Naive B cell (primary cell): ENCODE data around the gene INSL6. TPM values are rescaled to one million over a fixed set of nuclear protein-coding genes. Genes with fewer than 3 reads are reported as not detected.
"Not testable (repeated sequence)": the region's sequence is repeated elsewhere in the genome, so short reads cannot be mapped to it uniquely, and the experiment has no call there.

ENCODE experiments used
- ATAC-seq, 2 donors: fragments of 150-1000 bp; cut with Tn5 transposase; 2 replicates each; pipeline ENCODE4 v1.10.0; 2021; ENCODE audit warnings: low read depth in 2 of 2, mild to moderate bottlenecking in 2 of 2, moderate library complexity in 2 of 2
- DNase-seq: peaks from one replicate; pipeline ENCODE4 v3.0.0; 2022
- H3K27ac Mint-ChIP-seq, 6 donors: one replicate each; pipeline ENCODE4 v1.8.0; 2020 to 2022; ENCODE audit warnings: mild to moderate bottlenecking in 6 of 6, mixed read lengths in 6 of 6, moderate library complexity in 5 of 6, inconsistent platforms in 2 of 6
- H3K27me3 Mint-ChIP-seq, 3 donors: one replicate each; pipeline ENCODE4 v1.8.0; 2021 to 2022; ENCODE audit warnings: mixed read lengths in 3 of 3, mild to moderate bottlenecking in 1 of 3
- H3K36me3 Mint-ChIP-seq, 2 donors: one replicate each; pipeline ENCODE4 v1.8.0; 2020 to 2022; ENCODE audit warnings: mixed read lengths in 2 of 2, inconsistent platforms in 1 of 2, mild to moderate bottlenecking in 1 of 2
- H3K4me1 Mint-ChIP-seq, 3 donors: one replicate each; pipeline ENCODE4 v1.8.0; 2020 to 2022; ENCODE audit warnings: mixed read lengths in 3 of 3, inconsistent platforms in 1 of 3, mild to moderate bottlenecking in 1 of 3, moderate library complexity in 1 of 3
- H3K4me3 Mint-ChIP-seq, 8 donors: one replicate each; pipeline ENCODE4 v1.8.0; 2020 to 2022; ENCODE audit warnings: mild to moderate bottlenecking in 8 of 8, mixed read lengths in 8 of 8, moderate library complexity in 8 of 8, inconsistent platforms in 2 of 8
- H3K9me3 Mint-ChIP-seq, 7 donors: one replicate each; pipeline ENCODE4 v1.8.0; 2020 to 2022; ENCODE audit warnings: mixed read lengths in 7 of 7, mild to moderate bottlenecking in 5 of 7, inconsistent platforms in 2 of 7, moderate library complexity in 1 of 7
- polyA plus RNA-seq, 6 donors: library from polyadenylated mRNA; unstranded; fragments of 300-500 nt; fragmentation: Illumina TruSeq; gene quantifications; one replicate each; pipeline ENCODE4 v1.2.3, GENCODE V29; 2021; ENCODE audit warnings: low read depth in 6 of 6

The INSL6 gene
- under 1 TPM in 1 of 6 donors, not detected in 5; 0.22 TPM for polyA plus RNA-seq

DNA sequence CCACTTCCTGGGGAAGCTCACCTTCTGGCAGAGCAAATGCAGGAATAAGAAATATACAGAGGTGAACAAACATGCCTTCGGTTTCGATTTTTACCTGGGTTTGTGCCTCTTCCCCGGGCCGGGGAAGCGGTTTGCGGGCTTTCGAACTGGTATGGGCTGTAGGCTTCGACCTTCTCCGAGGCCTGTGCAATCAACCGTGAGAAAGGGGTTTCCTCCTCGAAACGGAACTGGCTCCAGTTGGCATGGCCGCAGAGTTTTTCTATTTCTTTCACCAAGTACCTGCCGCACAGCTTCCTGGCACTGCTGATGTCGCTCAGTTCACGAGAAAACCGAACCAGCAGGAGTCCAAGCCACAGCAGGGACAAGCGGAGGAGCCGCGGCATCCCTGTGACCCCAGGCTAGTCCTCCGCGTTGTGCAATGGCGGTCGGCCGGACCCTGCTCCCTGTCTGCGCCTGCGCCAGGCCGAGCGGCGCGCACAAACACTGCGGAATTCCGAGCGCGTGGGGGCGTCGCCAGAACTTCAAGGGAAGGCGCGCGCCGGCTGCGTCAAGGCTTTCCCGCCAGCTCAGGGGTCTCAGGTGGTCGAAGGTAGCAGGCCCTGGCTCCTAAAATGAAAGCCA lies at the start of gene INSL6:
Gene INSL6 (minus strand): TSS at position 420 of the 621 bp plus-strand sequence. CDS start 37 bp downstream, at position 383.
- DNase-seq (no peak), ATAC-seq (no peak)
- no peaks in the 10 kb centered on the region for H3K27me3 Mint-ChIP-seq
- peaks cover 0 to 5% (median 4%) of the 10 kb centered on the region in 3 donors for H3K4me1 Mint-ChIP-seq
- no peak within 1 kb of the TSS for H3K4me3 Mint-ChIP-seq
- H3K9me3 Mint-ChIP-seq: peaks cover 0 to 11% (median 8%) of the 10 kb centered on the region in 7 donors
- no peaks in the 10 kb centered on the region for H3K36me3 Mint-ChIP-seq
- no peak within 1 kb of the TSS for H3K27ac Mint-ChIP-seq

DNA sequence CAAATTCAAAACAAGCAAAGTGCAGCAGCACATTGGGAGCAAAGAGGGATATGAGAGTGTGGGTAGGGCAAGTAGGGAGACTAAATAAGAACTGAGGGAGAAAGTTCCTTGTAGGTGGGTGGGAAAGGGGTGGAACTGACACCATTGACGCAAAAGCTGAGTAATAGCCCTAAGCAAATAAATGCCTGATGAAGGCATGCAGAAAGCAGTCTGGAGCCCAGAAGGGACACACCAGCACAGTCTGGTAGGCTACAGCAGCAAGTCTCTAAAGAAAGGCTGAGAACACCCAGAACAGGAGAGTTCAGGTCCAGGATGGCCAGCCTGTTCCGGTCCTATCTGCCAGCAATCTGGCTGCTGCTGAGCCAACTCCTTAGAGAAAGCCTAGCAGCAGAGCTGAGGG lies 45.8 kb upstream of the INSL6 start, which contains the start of gene INSL4:
Gene INSL4 (plus strand): TSS at position 208 of the 400 bp plus-strand sequence. CDS start 105 bp downstream, at position 313.
- Mint-ChIP-seq H3K36me3 (no peaks in the 10 kb centered on the region), H3K27ac (peak within 1 kb of the TSS in 2 of 6 donors; percentile 24 to 34), H3K27me3 (peaks cover 15 to 54% (median 27%) of the 10 kb centered on the region in 3 donors), H3K9me3 (peaks cover 0 to 3% (median under 1%) of the 10 kb centered on the region in 7 donors), H3K4me1 (no peaks in the 10 kb centered on the region), H3K4me3 (peak within 1 kb of the TSS in 1 of 8 donors; percentile 61)
- ATAC-seq (no peak), DNase-seq (no peak)

DNA sequence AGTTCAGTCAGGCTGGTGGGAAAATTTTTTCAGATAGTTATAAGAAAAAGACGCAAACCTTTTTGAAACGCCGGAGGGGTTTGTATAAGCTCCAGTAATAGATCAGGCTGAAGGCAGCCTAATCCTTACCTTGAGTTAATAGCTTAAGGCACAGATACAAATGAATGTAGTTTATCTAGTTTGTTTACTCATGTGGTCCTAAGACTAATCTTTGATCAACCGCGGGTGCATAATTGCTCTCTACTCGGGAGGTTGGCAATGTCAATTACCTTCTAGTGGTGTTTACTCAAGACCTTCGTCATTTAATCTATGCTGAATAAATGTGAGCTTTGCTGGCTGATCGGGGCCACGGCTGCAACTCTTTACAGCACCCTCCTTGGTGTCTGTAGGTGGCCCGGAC lies 45.1 kb upstream of the INSL6 start:
- no peak overlapping the region for H3K27ac Mint-ChIP-seq
- DNase-seq (no peak), ATAC-seq (no peak)
- no peaks in the 10 kb centered on the region for H3K36me3 Mint-ChIP-seq
- no peak overlapping the region for H3K4me3 Mint-ChIP-seq
- peaks cover 0 to 8% (median 2%) of the 10 kb centered on the region in 7 donors for H3K9me3 Mint-ChIP-seq
- no peaks in the 10 kb centered on the region for H3K4me1 Mint-ChIP-seq
- peaks cover 17 to 54% (median 34%) of the 10 kb centered on the region in 3 donors for H3K27me3 Mint-ChIP-seq

DNA sequence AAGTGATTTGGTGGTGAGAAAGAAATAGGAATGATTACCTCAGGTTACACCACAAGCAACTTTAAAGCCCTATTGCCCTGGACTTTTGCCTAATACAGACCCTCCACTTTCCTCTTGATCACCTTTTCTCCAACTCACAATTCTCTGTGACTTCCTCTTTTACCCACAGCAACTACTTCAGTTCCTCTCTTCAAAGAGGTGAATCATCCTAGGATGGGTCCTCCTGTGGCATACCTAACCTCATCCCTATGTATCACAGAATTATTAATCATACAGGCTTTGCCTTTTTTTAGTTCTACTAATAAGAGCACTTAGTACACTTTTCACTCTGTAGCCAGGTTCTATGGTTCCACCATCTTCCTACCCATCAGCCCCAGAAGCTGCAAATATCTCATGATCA lies 19.6 kb upstream of the INSL6 start:
- DNase-seq (no peak), ATAC-seq (no peak)
- no peaks in the 10 kb centered on the region for H3K4me1 Mint-ChIP-seq
- H3K4me3 Mint-ChIP-seq: no peak overlapping the region
- H3K36me3 Mint-ChIP-seq: peaks cover 0 to 12% of the 10 kb centered on the region in 2 donors
- H3K9me3 Mint-ChIP-seq: peaks cover 0 to 9% (median 3%) of the 10 kb centered on the region in 7 donors
- no peak overlapping the region for H3K27ac Mint-ChIP-seq
- peaks cover 9 to 34% (median 22%) of the 10 kb centered on the region in 3 donors for H3K27me3 Mint-ChIP-seq

GRCh38 chr9:5195463-5195862 lies 10.0 kb upstream of the INSL6 start:
- H3K27me3 Mint-ChIP-seq: peaks cover 0 to 7% (median 6%) of the 10 kb centered on the region in 3 donors
- ATAC-seq (no peak), DNase-seq (no peak)
- H3K4me3 Mint-ChIP-seq: peak overlapping the region in 1 of 8 donors; percentile 30
- H3K27ac Mint-ChIP-seq: peak overlapping the region in 1 of 6 donors; percentile 81
- H3K4me1 Mint-ChIP-seq: no peaks in the 10 kb centered on the region
- H3K9me3 Mint-ChIP-seq: peaks cover 0 to 7% (median 0%) of the 10 kb centered on the region in 7 donors
- H3K36me3 Mint-ChIP-seq: peaks cover 0 to 6% of the 10 kb centered on the region in 2 donors

DNA sequence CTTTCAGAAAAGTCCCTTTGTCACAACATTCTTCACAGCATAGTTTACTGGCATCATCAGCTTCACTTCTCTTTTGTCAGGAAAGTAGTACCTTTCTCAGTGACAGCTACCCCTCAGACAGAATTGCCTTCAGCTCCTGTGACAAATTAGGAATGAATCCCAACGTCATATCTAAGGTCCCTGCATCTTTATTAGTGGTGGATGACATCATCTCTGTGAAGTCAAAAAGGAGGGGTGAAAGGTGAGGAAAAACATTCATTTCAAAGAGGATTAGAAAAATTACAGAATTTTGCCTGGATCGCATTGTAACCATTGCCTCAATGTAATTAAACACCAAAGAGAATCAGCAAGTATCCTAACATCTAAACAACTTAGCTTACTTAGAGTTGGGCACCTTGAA lies 7.9 kb upstream of the INSL6 start:
- H3K27ac Mint-ChIP-seq: no peak overlapping the region
- H3K4me1 Mint-ChIP-seq: no peaks in the 10 kb centered on the region
- peaks cover 0 to 7% (median 0%) of the 10 kb centered on the region in 3 donors for H3K27me3 Mint-ChIP-seq
- ATAC-seq (no peak), DNase-seq (no peak)
- peaks cover 0 to 4% (median 0%) of the 10 kb centered on the region in 7 donors for H3K9me3 Mint-ChIP-seq
- H3K36me3 Mint-ChIP-seq: peaks cover 0 to 4% of the 10 kb centered on the region in 2 donors
- no peak overlapping the region for H3K4me3 Mint-ChIP-seq

GRCh38 chr9:5191985-5192384 lies 6.5 kb upstream of the INSL6 start:
- no peak for DNase-seq

DNA sequence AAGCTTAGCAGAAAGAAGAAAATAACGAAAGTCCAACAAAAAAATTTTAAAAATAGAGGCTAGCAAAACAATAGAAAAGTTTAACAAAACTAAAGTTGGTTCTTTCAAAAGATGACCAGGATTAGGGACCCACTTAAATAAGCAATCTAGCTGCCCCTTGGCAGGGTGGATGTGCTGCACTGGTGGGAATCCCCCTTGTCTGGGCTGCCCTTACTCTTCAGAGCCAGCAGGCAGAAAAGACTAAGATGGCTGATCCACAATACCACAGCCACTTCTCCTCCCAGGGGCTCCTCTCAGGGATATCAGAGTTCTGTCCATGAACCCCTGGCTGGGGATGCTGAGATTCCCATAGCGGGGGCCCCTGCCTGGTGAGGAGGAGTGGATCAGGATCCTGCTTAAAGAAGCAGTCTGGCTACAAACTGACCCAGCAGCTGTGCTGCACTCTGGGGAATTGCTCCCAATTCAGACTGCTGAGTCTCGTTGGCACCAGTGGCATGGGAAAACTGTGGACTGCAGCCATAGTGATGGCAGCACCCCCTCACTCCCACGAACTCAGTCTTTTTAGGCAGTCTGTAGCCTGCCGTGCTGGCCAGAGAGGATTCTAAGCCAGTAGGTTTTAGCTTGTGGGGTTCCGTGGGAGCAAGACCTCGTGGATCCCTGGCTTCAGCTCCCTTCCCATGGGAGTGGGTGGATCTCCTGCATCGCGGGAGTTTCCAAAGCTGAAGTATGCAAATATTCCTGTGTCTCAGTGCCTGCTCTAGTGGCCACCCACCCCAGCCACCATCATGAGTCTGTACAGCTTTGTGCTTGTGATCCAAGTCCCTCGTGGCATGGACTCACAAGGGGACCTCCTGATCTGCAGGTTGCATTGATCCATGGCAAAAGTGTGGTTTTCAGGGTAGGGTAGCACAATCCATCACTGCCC lies 2.9 kb upstream of the INSL6 start:
- no peaks in the 10 kb centered on the region for H3K27me3 Mint-ChIP-seq
- no peak overlapping the region for H3K4me3 Mint-ChIP-seq
- H3K27ac Mint-ChIP-seq: no peak overlapping the region
- ATAC-seq (peak; percentile 30 to 38), DNase-seq (no peak)
- no peaks in the 10 kb centered on the region for H3K36me3 Mint-ChIP-seq
- no peaks in the 10 kb centered on the region for H3K9me3 Mint-ChIP-seq
- H3K4me1 Mint-ChIP-seq: peaks cover 0 to 5% (median 2%) of the 10 kb centered on the region in 3 donors

More at GRCh38 chr9:5191985-5192384, 6.5 kb upstream of the INSL6 start:
- peaks cover 0 to 7% (median 0%) of the 10 kb centered on the region in 3 donors for H3K27me3 Mint-ChIP-seq
- no peak for ATAC-seq
- no peak overlapping the region for H3K4me3 Mint-ChIP-seq
- H3K36me3 Mint-ChIP-seq: no peaks in the 10 kb centered on the region
- H3K4me1 Mint-ChIP-seq: no peaks in the 10 kb centered on the region
- H3K9me3 Mint-ChIP-seq: peaks cover 0 to 2% (median 0%) of the 10 kb centered on the region in 7 donors
- no peak overlapping the region for H3K27ac Mint-ChIP-seq

GRCh38 chr9:5186416-5187169 lies 1.2 kb upstream of the INSL6 start:
- H3K9me3 Mint-ChIP-seq: no peaks in the 10 kb centered on the region
- DNase-seq (peak; percentile 51), ATAC-seq (peak; percentile 78 to 90)
- no peak overlapping the region for H3K4me3 Mint-ChIP-seq
- H3K4me1 Mint-ChIP-seq: peaks cover 0 to 5% (median 2%) of the 10 kb centered on the region in 3 donors
- no peaks in the 10 kb centered on the region for H3K27me3 Mint-ChIP-seq
- peak overlapping the region in 1 of 6 donors; percentile 25 for H3K27ac Mint-ChIP-seq
- H3K36me3 Mint-ChIP-seq: no peaks in the 10 kb centered on the region

GRCh38 chr9:5184776-5185175 lies 663 bp downstream of the INSL6 start:
- DNase-seq (no peak), ATAC-seq (no peak)
- Mint-ChIP-seq H3K27ac (no peak overlapping the region), H3K4me3 (no peak overlapping the region), H3K36me3 (no peaks in the 10 kb centered on the region), H3K9me3 (peaks cover 0 to 16% (median 12%) of the 10 kb centered on the region in 7 donors), H3K4me1 (peaks cover 0 to 5% (median 4%) of the 10 kb centered on the region in 3 donors), H3K27me3 (no peaks in the 10 kb centered on the region)

GRCh38 chr9:5180631-5181030 lies 4.8 kb downstream of the INSL6 start:
- not testable (repeated sequence) for H3K4me1 Mint-ChIP-seq, H3K4me3 Mint-ChIP-seq, DNase-seq, ATAC-seq, H3K27me3 Mint-ChIP-seq, H3K36me3 Mint-ChIP-seq
- Mint-ChIP-seq H3K27ac (peak overlapping the region in 2 of 6 donors; percentile 51 to 55), H3K9me3 (peaks cover 0 to 29% (median 24%) of the 10 kb centered on the region in 7 donors)

GRCh38 chr9:5178126-5178805 lies 7.2 kb downstream of the INSL6 start:
- H3K4me1 Mint-ChIP-seq: peaks cover 0 to 2% (median 0%) of the 10 kb centered on the region in 3 donors
- no peak for DNase-seq

More at GRCh38 chr9:5178126-5178805, 7.2 kb downstream of the INSL6 start:
- Mint-ChIP-seq H3K4me3 (no peak overlapping the region), H3K27me3 (no peaks in the 10 kb centered on the region), H3K36me3 (peaks cover 0 to 5% of the 10 kb centered on the region in 2 donors), H3K9me3 (peaks cover 6 to 35% (median 28%) of the 10 kb centered on the region in 7 donors), H3K27ac (no peak overlapping the region)
- no peak for ATAC-seq
